ENCODE measurements around the gene ZC3H8. TPM values are rescaled to one million over a fixed set of nuclear protein-coding genes. Genes with fewer than 3 reads are reported as not detected.
A peak's percentile ranks its signal among the peaks of the same experiment; 100 is the strongest.

ZC3H8 gene
- total and polyA plus RNA-seq, 2 donors (not counting 3 experiments of a cell fraction or from before 2014, with no cell fraction given): 0.95 to 7.1 TPM

DNA sequence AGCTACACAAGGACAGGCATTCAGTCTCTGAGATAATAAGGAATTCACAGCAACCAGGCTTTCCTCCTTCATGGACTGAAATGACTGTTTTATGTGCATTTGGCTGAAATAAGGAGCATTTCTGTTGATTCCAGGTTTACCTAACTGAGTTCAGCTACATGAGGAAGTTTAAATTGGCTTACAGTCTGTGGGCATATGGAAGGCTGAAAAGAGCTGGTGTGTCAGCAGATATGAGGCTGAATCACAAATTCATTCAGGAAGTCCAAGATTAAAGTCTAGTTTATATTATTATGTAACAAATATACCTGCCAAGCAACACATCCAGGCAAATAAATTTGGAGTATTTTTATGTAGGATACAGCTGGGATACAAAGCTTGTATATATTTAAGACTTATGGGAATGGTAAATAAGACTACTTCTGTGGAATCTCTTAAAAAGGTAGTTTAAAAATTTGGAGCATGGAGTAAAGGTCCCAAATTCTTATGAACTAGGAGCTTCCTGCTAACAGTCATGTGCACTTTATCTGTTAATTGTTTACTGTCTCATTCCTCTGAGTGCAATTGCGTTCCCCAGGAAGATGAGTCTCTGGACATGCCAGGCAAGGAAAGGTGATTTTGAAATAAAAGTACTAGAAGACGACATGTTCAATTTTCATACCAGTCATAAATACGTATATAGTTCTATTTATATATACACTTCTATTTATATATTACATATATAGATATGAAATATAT, 53.0 kb downstream of the ZC3H8 start:
- H3K27ac ChIP-seq (ENCODE audit: insufficient read depth, low read depth, low read length): no peak overlapping the region
- no peak overlapping the region for H3K4me3 ChIP-seq (replicated peaks in 1 of 3; ENCODE audit: insufficient read depth in 1 of 3, low read depth in 1 of 3, low read length in 3 of 3)
- no peak overlapping the region for H3K4me2 ChIP-seq (ENCODE audit: insufficient read depth, low read length)
- BruUV-seq (replicated peaks): no TSS peak
- peak; percentile 55 for DNase-seq (ENCODE audit: low read depth, low spot score)
- H3K36me3 ChIP-seq (ENCODE audit: control insufficient read depth in 2 of 2, extremely low read depth in 1 of 2, insufficient read depth in 2 of 2, low read length in 2 of 2): no peaks in the 10 kb centered on the region
- TF ChIP-seq POLR2A (IDR thresholded peaks at IDR 0.05; ENCODE audit: low read depth, low read length) (no peak), FOS (IDR thresholded peaks at IDR 0.05; ENCODE audit: borderline replicate concordance, insufficient read depth, low read length) (peak; percentile 22), POLR2AphosphoS5 (IDR thresholded peaks at IDR 0.05; ENCODE audit: insufficient read depth, low read depth, low read length) (no peak)
- dilution Hi-C loops (cut with MboI; ENCODE audit: extremely low pct_ligation_motif_present, low sequenced_read_pairs): no loop called here
- H3K9me1 ChIP-seq (replicated peaks; ENCODE audit: control insufficient read depth, extremely low read depth, insufficient read depth, low read length): no peaks in the 10 kb centered on the region
- H4K20me1 ChIP-seq (replicated peaks; ENCODE audit: control insufficient read depth, extremely low read depth, insufficient read depth, low read length): no peaks in the 10 kb centered on the region
- H3K9ac ChIP-seq (replicated peaks; ENCODE audit: extremely low read depth, insufficient read depth, low read length): no peak overlapping the region
- H3K4me1 ChIP-seq (ENCODE audit: control insufficient read depth, extremely low read depth, insufficient read depth, low read length): peaks cover 25% of the 10 kb centered on the region
- peak overlapping the region; percentile 4 for H2AFZ ChIP-seq (ENCODE audit: low read depth, low read length)
- FAIRE-seq: no peak
- H3K79me2 ChIP-seq (ENCODE audit: control insufficient read depth, insufficient read depth, low read length): no peaks in the 10 kb centered on the region
- CTCF ChIA-PET: no interaction called here
- no peaks in the 10 kb centered on the region for H3K9me3 ChIP-seq (replicated peaks; ENCODE audit: control insufficient read depth, insufficient read depth, low read length)
- no peaks in the 10 kb centered on the region for H3K27me3 ChIP-seq (ENCODE audit: control insufficient read depth in 2 of 2, insufficient read depth in 2 of 2, low read length in 2 of 2)
- POLR2A ChIA-PET: no interaction called here
- intact Hi-C loops (cut with micrococcal nuclease): loop anchor here (5.0 kb wide), 1 partner anchor 145 kb away; no protein-coding TSS in a partner anchor

DNA sequence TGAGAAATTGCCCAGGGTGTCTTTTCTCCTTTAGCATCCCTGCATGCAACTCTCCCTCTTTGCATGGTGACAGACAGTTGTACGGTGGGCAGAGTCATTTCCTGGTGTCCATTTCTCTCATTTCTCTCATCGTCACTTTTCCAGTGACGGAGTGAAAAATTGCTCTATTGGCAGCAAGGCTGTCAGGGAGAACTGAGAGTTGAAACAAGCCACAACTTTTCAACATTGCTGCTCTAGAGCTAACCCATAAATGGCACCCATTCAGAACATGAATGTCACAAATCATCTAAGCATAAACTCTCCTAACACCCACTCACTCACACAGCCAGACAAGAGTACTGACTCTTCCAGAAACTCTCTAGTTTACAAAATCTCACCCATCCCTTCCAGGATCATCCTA, 55.7 kb downstream of the ZC3H8 start:
- H3K4me2 ChIP-seq (ENCODE audit: insufficient read depth, low read length): peak overlapping the region; percentile 46
- no peak for FAIRE-seq
- no peak overlapping the region for H2AFZ ChIP-seq (ENCODE audit: low read depth, low read length)
- dilution Hi-C loops (cut with MboI; ENCODE audit: extremely low pct_ligation_motif_present, low sequenced_read_pairs) (no loop called here), intact Hi-C loops (cut with micrococcal nuclease) (no loop called here)
- no peaks in the 10 kb centered on the region for H3K9me3 ChIP-seq (replicated peaks; ENCODE audit: control insufficient read depth, insufficient read depth, low read length)
- H3K9me1 ChIP-seq (replicated peaks; ENCODE audit: control insufficient read depth, extremely low read depth, insufficient read depth, low read length): no peaks in the 10 kb centered on the region
- H3K27me3 ChIP-seq (ENCODE audit: control insufficient read depth in 2 of 2, insufficient read depth in 2 of 2, low read length in 2 of 2): no peaks in the 10 kb centered on the region
- DNase-seq (ENCODE audit: low read depth, low spot score): no peak
- H3K4me3 ChIP-seq (replicated peaks in 1 of 3; ENCODE audit: insufficient read depth in 1 of 3, low read depth in 1 of 3, low read length in 3 of 3): no peak overlapping the region
- H3K9ac ChIP-seq (replicated peaks; ENCODE audit: extremely low read depth, insufficient read depth, low read length): no peak overlapping the region
- ChIA-PET CTCF (no interaction called here), POLR2A (no interaction called here)
- no TSS peak for BruUV-seq (replicated peaks)
- H4K20me1 ChIP-seq (replicated peaks; ENCODE audit: control insufficient read depth, extremely low read depth, insufficient read depth, low read length): no peaks in the 10 kb centered on the region
- no peaks in the 10 kb centered on the region for H3K79me2 ChIP-seq (ENCODE audit: control insufficient read depth, insufficient read depth, low read length)
- no peaks in the 10 kb centered on the region for H3K36me3 ChIP-seq (ENCODE audit: control insufficient read depth in 2 of 2, extremely low read depth in 1 of 2, insufficient read depth in 2 of 2, low read length in 2 of 2)
- peaks cover 30% of the 10 kb centered on the region for H3K4me1 ChIP-seq (ENCODE audit: control insufficient read depth, extremely low read depth, insufficient read depth, low read length)
- H3K27ac ChIP-seq (ENCODE audit: insufficient read depth, low read depth, low read length): no peak overlapping the region
- TF ChIP-seq CTCF (IDR thresholded peaks at IDR 0.05; ENCODE audit: extremely low read depth in 1 of 2, insufficient read depth in 1 of 2, low read depth in 1 of 2, low read length in 2 of 2) (no peak), POLR2A (IDR thresholded peaks at IDR 0.05; ENCODE audit: low read depth, low read length) (no peak), FOS (IDR thresholded peaks at IDR 0.05; ENCODE audit: borderline replicate concordance, insufficient read depth, low read length) (no peak), POLR2AphosphoS5 (IDR thresholded peaks at IDR 0.05; ENCODE audit: insufficient read depth, low read depth, low read length) (no peak), MYC (IDR thresholded peaks at IDR 0.05; ENCODE audit: low read depth, low read length) (no peak), JUN (IDR thresholded peaks at IDR 0.05; ENCODE audit: borderline replicate concordance, insufficient read depth, insufficient read length, low read depth) (no peak), GATA2 (IDR thresholded peaks at IDR 0.05; ENCODE audit: insufficient read depth, insufficient read length, low read depth, low read length) (no peak), EZH2 (IDR thresholded peaks at IDR 0.05; ENCODE audit: borderline replicate concordance, low read depth, low read length, severe bottlenecking) (no peak)
- TF ChIP-seq, protein P1, sequence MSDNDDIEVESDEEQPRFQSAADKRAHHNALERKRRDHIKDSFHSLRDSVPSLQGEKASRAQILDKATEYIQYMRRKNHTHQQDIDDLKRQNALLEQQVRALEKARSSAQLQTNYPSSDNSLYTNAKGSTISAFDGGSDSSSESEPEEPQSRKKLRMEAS (IDR thresholded peaks at IDR 0.05; ENCODE audit: insufficient read depth, insufficient read length): no peak
